Fibroblast of skin of abdomen (primary cell): ENCODE data around the gene CPXM1.

Experiments
- DNase-seq: peaks from one replicate; pipeline ENCODE4 v3.0.0-alpha.2; 2013

Gene CPXM1

GRCh38 chr20:2747676-2748235 lies 52.7 kb downstream of the CPXM1 start:
- DNase-seq: no peak

GRCh38 chr20:2746636-2747265 lies 53.7 kb downstream of the CPXM1 start:
- no peak for DNase-seq

- no peak for DNase-seq
Observed at GRCh38 chr20:2745936-2746635, 54.3 kb downstream of the CPXM1 start.

GRCh38 chr20:2745060-2745910 lies 55.1 kb downstream of the CPXM1 start:
- no peak for DNase-seq
